Stimulated activated CD4-positive, alpha-beta T cell treated with anti-CD3 and anti-CD28 coated beads, Interleukin-12 subunit alpha, Interleukin-12 subunit beta, amount 100 ng/mL, for 4 hours (primary cell): ENCODE results near the gene FBH1.
"Not testable (repeated sequence)": the region's sequence is repeated elsewhere in the genome, so short reads cannot be mapped to it uniquely, and the experiment has no call there.

Experiments used
- DNase-seq: peaks from one replicate; pipeline ENCODE4 v3.0.0-alpha.2; 2020

Gene FBH1

GRCh38 chr10:5877041-5877440 is 13.0 kb upstream of the FBH1 start:
- not testable (repeated sequence) for DNase-seq

- no peak for DNase-seq
Measured at GRCh38 chr10:5882961-5883360, 7.1 kb upstream of the FBH1 start.

GRCh38 chr10:5885619-5886018 is 4.4 kb upstream of the FBH1 start:
- no peak for DNase-seq

GRCh38 chr10:5887029-5887428 is 3.0 kb upstream of the FBH1 start:
- no peak for DNase-seq

- DNase-seq = no peak
Measured at GRCh38 chr10:5887641-5888040, 2.4 kb upstream of the FBH1 start.

- no peak for DNase-seq
Measured at GRCh38 chr10:5888351-5888750, 1.7 kb upstream of the FBH1 start.

GRCh38 chr10:5888843-5889623 is 1.0 kb upstream of the FBH1 start:
- peak; percentile 44 for DNase-seq

- no peak for DNase-seq
Measured at GRCh38 chr10:5890452-5890915, 441 bp downstream of the FBH1 start.

- no peak for DNase-seq
Measured at GRCh38 chr10:5891009-5891408, 966 bp downstream of the FBH1 start.

GRCh38 chr10:5892007-5892406 is 2.0 kb downstream of the FBH1 start:
- no peak for DNase-seq

- no peak for DNase-seq
Measured at GRCh38 chr10:5893321-5893720, 3.3 kb downstream of the FBH1 start.

- no peak for DNase-seq
Measured at GRCh38 chr10:5894403-5894802, 4.4 kb downstream of the FBH1 start.

- DNase-seq = no peak
Measured at GRCh38 chr10:5894873-5895272, 4.8 kb downstream of the FBH1 start.

- no peak for DNase-seq
Measured at GRCh38 chr10:5895365-5895764, 5.3 kb downstream of the FBH1 start.

GRCh38 chr10:5895804-5896203 is 5.8 kb downstream of the FBH1 start:
- DNase-seq = no peak

- DNase-seq = no peak
Measured at GRCh38 chr10:5896208-5897052, 6.4 kb downstream of the FBH1 start.

- DNase-seq = no peak
Measured at GRCh38 chr10:5897053-5897340, 7.0 kb downstream of the FBH1 start.

- no peak for DNase-seq
Measured at GRCh38 chr10:5897504-5897903, 7.5 kb downstream of the FBH1 start.

- DNase-seq = no peak
Measured at GRCh38 chr10:5898163-5898562, 8.1 kb downstream of the FBH1 start.

GRCh38 chr10:5900247-5900646 is 10.2 kb downstream of the FBH1 start:
- DNase-seq = no peak

GRCh38 chr10:5902511-5903274 is 12.7 kb downstream of the FBH1 start:
- DNase-seq = no peak

GRCh38 chr10:5903563-5903962 is 13.5 kb downstream of the FBH1 start:
- DNase-seq = no peak

GRCh38 chr10:5904227-5904626 is 14.2 kb downstream of the FBH1 start:
- DNase-seq = no peak
